DMS53 treated with DMSO at 0.1 percent for 48 hours (cell line): ENCODE data around the gene TBL1X.

Experiments used
- DNase-seq: peaks from one replicate; lab custom pipeline; 2025; ENCODE audit not compliant: unreplicated experiment; lab: John Stamatoyannopoulos, UW

TBL1X gene

GRCh38 chrX:9619133-9619532 is 154.3 kb downstream of the TBL1X start:
- DNase-seq = no peak

DNA sequence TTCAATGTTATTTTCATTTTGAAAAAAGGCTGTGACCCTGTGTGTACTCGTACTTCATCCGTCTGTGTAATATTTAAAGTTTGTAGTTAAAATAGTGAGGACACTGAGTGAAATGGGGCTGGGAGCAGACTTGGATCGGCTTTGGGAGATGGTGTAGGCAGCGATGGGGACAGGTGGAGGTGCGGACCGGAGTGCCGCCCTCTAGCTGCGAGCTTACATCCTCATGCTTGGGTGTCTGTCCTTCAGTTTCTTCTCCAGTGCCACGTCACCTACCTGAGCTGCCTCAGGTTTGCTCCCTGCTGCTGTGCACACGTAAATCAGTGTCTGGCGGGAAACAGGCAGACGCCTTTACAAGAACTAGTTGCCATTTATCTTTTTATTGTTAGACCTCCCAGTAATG is 154.7 kb downstream of the TBL1X start:
- DNase-seq = no peak

- no peak for DNase-seq
Observed at GRCh38 chrX:9622128-9622527, 157.3 kb downstream of the TBL1X start.

GRCh38 chrX:9626379-9626778 is 161.5 kb downstream of the TBL1X start:
- DNase-seq = peak; percentile 36

DNA sequence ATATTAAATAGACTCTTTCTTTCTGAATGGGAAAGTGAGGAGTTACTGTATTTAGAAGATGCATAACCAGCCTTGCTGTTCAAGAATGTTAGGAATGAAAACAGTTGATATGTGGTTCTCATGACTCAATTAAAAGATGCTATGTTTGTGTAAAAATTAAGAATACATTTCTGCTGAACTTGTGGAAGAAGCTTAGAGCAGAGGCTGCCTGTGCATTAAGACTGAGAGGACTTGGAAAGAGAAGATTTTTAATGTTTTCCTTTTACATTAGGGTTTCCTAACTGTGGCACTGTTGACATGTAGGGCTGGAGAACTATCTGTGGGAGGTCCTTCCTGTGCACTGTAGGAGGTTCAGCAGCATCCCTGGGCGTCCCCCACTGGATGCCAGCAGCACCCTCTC is 163.1 kb downstream of the TBL1X start:
- DNase-seq = no peak

- DNase-seq = no peak
Observed at GRCh38 chrX:9628779-9629493, 164.1 kb downstream of the TBL1X start.

- DNase-seq = no peak
Observed at GRCh38 chrX:9634551-9634950, 169.7 kb downstream of the TBL1X start.

DNA sequence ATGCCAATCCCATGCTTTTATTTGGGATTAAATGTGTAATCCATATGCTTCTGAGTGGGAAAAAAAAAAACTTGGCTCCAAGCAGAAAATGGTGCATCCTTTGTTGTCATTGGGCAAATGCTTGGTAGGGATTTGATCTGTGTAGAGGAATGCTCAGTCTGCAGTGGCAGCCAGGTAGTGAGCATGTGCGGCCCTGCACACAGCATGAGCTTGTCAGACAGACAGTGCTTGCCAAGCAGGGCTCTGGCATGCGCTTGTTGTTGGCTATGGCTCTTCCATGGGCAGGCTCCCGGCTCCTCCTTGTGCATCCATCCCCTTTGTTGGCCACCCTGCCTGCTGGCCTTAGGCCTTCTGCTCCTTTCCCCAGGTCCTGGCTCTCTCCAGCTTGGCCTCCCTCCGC is 170.5 kb downstream of the TBL1X start:
- DNase-seq = no peak

GRCh38 chrX:9635803-9636202 is 170.9 kb downstream of the TBL1X start:
- DNase-seq = no peak

- no peak for DNase-seq
Observed at GRCh38 chrX:9638871-9639270, 174.0 kb downstream of the TBL1X start.

DNA sequence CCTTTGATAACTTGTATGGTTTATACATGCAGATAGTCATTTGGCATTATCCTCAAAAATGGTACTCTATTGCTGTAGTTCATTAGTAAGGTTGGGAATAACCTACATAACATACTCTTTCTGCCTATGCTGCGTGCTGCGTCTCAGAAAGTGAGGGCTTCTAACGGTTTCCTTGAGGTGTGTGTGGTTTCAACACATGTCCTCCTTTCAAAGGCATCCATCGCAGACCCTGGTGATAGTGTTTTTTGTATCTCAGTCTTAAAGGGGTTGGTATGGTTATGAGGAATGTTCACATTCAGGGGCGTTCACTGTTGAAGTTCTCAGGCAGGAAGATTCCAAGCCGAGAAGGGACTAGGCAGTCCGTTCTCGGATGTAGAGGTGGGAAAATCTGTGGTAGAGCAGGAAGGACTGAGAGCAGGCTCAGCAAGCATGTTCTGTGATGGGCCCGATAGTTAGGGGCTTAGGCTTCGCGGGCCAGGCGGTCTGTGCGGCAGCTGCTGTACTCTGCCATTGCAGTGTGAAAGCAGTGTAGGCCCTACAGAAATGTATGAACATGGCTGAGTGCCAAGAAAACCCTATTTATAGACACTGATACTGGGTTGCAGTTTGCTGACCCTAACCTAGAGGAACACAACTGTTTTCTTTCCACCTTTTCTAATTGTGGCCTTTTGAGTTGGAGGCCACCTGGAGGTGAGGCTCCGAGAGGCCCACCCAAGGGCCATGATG is 177.6 kb downstream of the TBL1X start:
- no peak for DNase-seq

DNA sequence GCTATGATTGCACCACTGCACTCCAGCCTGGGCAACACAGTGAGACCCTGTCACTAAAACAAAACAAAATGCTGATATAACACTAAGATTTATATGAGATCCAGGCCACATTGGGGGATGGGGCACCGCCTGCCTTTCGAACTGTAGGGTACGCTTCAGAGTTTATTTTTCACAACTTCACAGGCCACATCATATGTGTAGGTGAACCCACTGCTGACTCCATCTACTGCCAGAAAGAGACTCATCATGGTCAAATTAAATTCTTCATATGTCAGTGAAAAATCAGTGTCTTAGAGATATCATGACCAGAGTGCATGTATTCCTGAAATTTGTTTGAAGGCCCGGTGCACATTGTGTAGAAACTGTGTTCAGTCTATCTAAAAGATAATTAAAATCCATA is 178.9 kb downstream of the TBL1X start:
- DNase-seq = no peak

DNA sequence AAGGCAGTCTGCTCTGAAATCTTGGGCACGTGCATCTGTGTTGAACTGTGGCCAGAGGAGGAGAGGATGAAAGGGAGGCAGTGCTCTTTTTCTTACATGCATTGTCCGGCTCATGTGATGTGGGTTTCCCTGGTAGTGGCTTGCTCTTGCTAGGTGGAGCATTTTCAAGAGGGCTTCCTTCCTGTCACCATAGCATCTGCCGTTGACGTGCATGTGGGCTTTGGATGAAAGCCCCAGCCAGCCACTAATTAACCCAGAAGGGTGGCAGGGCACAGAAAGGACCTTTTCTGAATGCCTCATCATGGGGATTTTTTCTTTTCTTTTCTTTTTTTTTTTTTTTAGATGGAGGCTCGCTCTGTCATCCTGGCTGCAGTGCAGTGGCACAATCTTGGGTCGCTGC is 179.5 kb downstream of the TBL1X start:
- DNase-seq = no peak

GRCh38 chrX:9646471-9647224 is 181.8 kb downstream of the TBL1X start:
- DNase-seq = no peak

GRCh38 chrX:9647431-9647830 is 182.6 kb downstream of the TBL1X start:
- no peak for DNase-seq

GRCh38 chrX:9650091-9650490 is 185.2 kb downstream of the TBL1X start:
- DNase-seq = no peak

DNA sequence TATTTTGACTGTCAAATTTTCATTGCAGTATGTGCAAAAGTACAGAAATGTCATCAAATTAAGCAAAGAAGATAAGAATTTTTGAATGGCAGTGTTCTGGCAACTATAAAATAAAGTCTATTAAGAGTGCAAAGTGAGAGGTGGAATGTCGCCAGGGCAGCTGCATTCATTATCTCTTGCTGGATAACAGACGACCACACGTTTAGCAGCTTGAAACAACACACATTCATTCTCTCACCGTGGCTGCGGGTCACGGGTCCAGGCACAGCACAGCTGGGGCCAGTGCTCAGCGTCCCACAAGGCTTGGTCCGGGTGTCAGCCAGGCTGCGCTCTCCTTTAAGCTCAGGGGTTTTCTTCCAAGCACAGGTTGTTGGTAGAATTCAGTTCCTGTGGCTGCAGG is 186.9 kb downstream of the TBL1X start:
- DNase-seq = no peak

GRCh38 chrX:9654929-9655328 is 190.1 kb downstream of the TBL1X start:
- no peak for DNase-seq

- DNase-seq = no peak
Observed at GRCh38 chrX:9656277-9656676, 191.4 kb downstream of the TBL1X start.

GRCh38 chrX:9656871-9657270 is 192.0 kb downstream of the TBL1X start:
- no peak for DNase-seq

DNA sequence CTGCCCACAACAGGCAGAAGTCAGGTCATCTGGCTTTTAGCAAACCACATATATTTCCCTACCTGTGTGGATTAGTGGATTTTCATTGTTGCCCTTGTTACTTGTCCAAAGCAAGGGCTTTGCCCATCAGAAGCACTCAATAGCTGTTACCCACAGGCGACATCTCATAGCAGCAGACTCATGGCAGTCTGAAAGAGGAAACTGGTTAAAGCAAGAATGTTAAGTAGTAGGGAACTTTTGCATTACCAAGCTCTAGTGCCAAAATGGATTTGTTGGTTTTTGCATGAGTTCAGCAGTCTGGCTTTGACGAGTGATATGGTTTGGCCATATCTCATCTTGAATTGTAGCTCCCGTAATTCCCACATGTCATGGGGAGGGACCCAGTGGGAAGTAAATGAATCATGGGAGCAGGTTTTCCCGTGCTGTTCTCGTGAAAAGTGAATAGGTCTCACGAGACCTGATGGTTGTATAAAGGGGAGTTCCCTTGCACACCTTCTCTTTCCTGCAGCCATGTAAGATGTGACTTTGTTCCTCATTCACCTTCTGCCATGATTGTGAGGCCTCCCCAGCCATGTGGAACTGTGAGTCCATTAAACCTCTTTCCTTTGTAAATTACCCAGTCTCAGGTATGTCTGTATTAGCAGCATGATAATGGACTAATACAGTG is 192.9 kb downstream of the TBL1X start:
- no peak for DNase-seq

DNA sequence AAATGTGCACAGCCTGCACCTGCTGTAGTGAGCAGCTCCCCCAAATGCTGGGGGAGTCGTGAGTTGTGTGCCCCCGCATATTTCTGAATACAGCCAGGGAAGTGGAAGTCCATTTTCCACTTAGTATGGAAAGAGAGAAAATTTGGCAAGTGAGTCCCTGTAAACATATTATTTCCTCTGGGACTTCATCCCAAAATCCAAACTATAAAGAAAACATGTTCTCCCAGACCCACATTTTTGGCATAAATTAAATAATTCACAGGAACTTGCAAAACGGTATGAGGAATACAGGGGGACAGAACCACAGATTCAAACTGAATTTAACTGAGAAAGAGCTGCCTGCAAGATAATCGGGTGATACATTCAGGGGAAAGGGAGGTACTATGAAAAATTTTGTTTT is 193.6 kb downstream of the TBL1X start:
- DNase-seq = no peak
